ENCODE data around the gene ISCA2.
A peak's percentile ranks its signal among the peaks of the same experiment; 100 is the strongest.

- TF ChIP-seq CTCF (IDR thresholded peaks at IDR 0.05) (peak in 5 of 6 experiments; percentile 18 to 60 (median 52)), POLR2A (IDR thresholded peaks at IDR 0.05) (no peak)
These were observed 14.4 kb upstream of the ISCA2 start for GRCh38 chr14:74478996-74479635.

Measured in thyroid gland (tissue), 4 donors.